GM12891 (cell line): ENCODE measurements around the gene FNBP1.
A peak's percentile ranks its signal among the peaks of the same experiment; 100 is the strongest.

ENCODE experiments used
- DNase-seq: peaks from one replicate; pipeline ENCODE4 v3.0.0; 2011; ENCODE audit warnings: low spot score; ENCODE audit not compliant: insufficient read length
- FAIRE-seq: peaks from 2 replicates; lab custom pipeline; 2011; peaks lifted over from hg19 to GRCh38; lab: Jason Lieb, UNC
- PAX5 ChIP-seq: IDR thresholded peaks from 2 replicates; pipeline ENCODE4 v1.6.1; 2011; ENCODE audit warnings: low read length, moderate library complexity, mild to moderate bottlenecking; ENCODE audit not compliant: insufficient read depth, severe bottlenecking
- POLR2A ChIP-seq: IDR thresholded peaks from 2 replicates; pipeline ENCODE4 v1.6.1; 2011; ENCODE audit warnings: low read depth, low read length, control low read depth
- POLR2AphosphoS5 ChIP-seq: IDR thresholded peaks from 2 replicates; pipeline ENCODE4 v1.6.1; 2011; ENCODE audit warnings: low read depth, low read length, control low read depth
- POU2F2 ChIP-seq: IDR thresholded peaks from 2 replicates; pipeline ENCODE4 v1.6.1; 2011; ENCODE audit warnings: low read depth, mild to moderate bottlenecking, control low read depth, low read length, moderate library complexity
- SPI1 ChIP-seq: IDR thresholded peaks from 2 replicates; pipeline ENCODE4 v1.6.1; 2011; ENCODE audit warnings: low read depth, low read length, control low read depth
- TAF1 ChIP-seq: IDR thresholded peaks from 2 replicates; pipeline ENCODE4 v1.6.1; 2011; ENCODE audit warnings: low read depth, low read length, control low read depth

FNBP1 gene

GRCh38 chr9:130039528-130040147 is 3.4 kb downstream of the FNBP1 start:
- FAIRE-seq, result no peak
- no peak for DNase-seq

GRCh38 chr9:130036099-130036498 is 6.9 kb downstream of the FNBP1 start:
- TF ChIP-seq POLR2A (no peak; the same call in 1 of the 2 replicates), TAF1 (no peak), SPI1 (no peak), POLR2AphosphoS5 (no peak), POU2F2 (no peak), PAX5 (no peak)
- FAIRE-seq, result no peak

More at GRCh38 chr9:130039528-130040147, 3.4 kb downstream of the FNBP1 start:
- TF ChIP-seq POU2F2, result no peak
- no peak for TF ChIP-seq PAX5
- peak; percentile 14; the same call in 1 of the 2 replicates for TF ChIP-seq TAF1
- TF ChIP-seq POLR2A, result peak; percentile 29; the same call in 1 of the 2 replicates
- TF ChIP-seq SPI1, result peak; percentile 83
- no peak for TF ChIP-seq POLR2AphosphoS5

GRCh38 chr9:130034570-130034969 is 8.4 kb downstream of the FNBP1 start:
- peak; percentile 54; the same call in 1 of the 2 replicates for TF ChIP-seq POLR2A
- TF ChIP-seq SPI1, result peak; percentile 54; the same call in 1 of the 2 replicates
- TF ChIP-seq PAX5, result no peak
- FAIRE-seq, result no peak
- DNase-seq, result no peak

More at GRCh38 chr9:130036099-130036498, 6.9 kb downstream of the FNBP1 start:
- no peak for DNase-seq

GRCh38 chr9:130030651-130031127 is 12.3 kb downstream of the FNBP1 start:
- TF ChIP-seq POU2F2 (0 out of 2 replicates have a peak, but pooled peaks have one; percentile 2), POLR2AphosphoS5 (no peak)
- DNase-seq (no peak), FAIRE-seq (no peak)

GRCh38 chr9:130029223-130029973 is 13.6 kb downstream of the FNBP1 start:
- DNase-seq (no peak), FAIRE-seq (peak; percentile 69)
- peak; percentile 13; the same call in 1 of the 2 replicates for TF ChIP-seq TAF1
- peak; percentile 35; the same call in 1 of the 2 replicates for TF ChIP-seq POLR2AphosphoS5
- TF ChIP-seq POLR2A, result no peak; the same call in 1 of the 2 replicates
- no peak for TF ChIP-seq POU2F2

- no peak for FAIRE-seq
- no peak for DNase-seq
- TF ChIP-seq SPI1 (no peak), POLR2A (peak; percentile 17; the same call in 1 of the 2 replicates)
These were observed 14.3 kb downstream of the FNBP1 start for GRCh38 chr9:130028493-130029222.

- peak; percentile 13 for FAIRE-seq
- TF ChIP-seq POLR2A (peak; percentile 57), POLR2AphosphoS5 (peak; percentile 34; the same call in 1 of the 2 replicates), POU2F2 (no peak)
- no peak for DNase-seq
These were observed 15.2 kb downstream of the FNBP1 start for GRCh38 chr9:130027533-130028365.

GRCh38 chr9:130026583-130027340 is 16.2 kb downstream of the FNBP1 start:
- TF ChIP-seq POLR2A (peak; percentile 57; the same call in 1 of the 2 replicates), SPI1 (peak; percentile 68; the same call in 1 of the 2 replicates), POU2F2 (no peak), TAF1 (no peak), POLR2AphosphoS5 (no peak), PAX5 (no peak)
- no peak for DNase-seq

More at GRCh38 chr9:130026583-130027340, 16.2 kb downstream of the FNBP1 start:
- no peak for FAIRE-seq
